A204.1 (cell line): ENCODE results near the gene SCN4B.

Source experiments
- FAIRE-seq: peaks from 2 replicates; lab custom pipeline; 2012; peaks lifted over from hg19 to GRCh38; lab: Jason Lieb, UNC

SCN4B gene

GRCh38 chr11:118129471-118130172 is 23.0 kb downstream of the SCN4B start:
- no peak for FAIRE-seq

- FAIRE-seq = no peak
Observed at GRCh38 chr11:118128721-118129470, 23.7 kb downstream of the SCN4B start.

- no peak for FAIRE-seq
Observed at GRCh38 chr11:118128310-118128709, 24.3 kb downstream of the SCN4B start.

- no peak for FAIRE-seq
Observed at GRCh38 chr11:118126082-118126838, 26.4 kb downstream of the SCN4B start.

DNA sequence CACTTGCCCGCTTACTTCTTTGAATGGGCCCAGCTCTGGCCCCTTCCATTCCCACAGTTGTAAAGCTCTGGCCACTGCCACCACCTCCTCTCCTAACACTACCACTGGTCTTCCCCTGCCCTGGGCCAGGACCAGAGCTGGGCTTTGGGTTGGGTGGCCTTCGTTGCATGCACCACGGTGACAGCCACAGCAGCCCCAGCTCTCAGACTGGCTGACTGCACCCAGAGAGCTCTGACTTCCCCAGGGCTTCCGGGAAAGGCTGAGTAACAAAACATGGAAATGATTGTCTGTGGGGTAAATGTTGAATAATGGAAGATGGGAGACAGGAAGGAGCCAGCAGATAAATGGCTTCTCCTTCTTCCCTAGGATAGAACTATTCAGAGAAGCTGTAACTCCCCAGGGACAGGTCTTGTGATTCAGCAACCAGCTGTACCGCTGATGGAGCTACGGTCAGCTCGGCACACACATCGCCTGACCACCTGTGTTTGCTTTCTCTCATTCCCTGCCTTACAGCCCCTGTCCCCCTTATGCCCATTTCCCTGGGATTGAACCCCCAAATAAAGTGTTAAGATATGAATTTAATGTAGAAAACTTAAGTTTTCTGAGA is 27.6 kb downstream of the SCN4B start:
- FAIRE-seq = no peak

DNA sequence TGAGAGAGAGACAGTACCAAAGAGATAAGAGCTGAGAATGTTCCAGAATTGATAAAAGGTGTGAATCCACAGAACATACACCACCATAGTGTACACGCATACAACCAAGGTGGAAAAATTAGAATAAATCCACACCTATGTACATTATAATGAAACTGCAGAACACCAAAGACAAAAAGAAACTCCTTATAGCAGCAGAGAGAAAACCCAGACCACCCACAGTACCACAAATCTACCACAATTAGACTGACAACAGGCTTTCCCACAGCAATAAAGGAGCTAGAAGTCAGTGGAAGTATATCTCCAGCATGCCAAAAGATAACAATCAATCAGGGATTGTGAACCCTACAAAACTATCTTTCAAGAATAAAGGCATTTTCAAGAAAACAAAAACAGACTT is 31.8 kb downstream of the SCN4B start:
- FAIRE-seq = no peak

- no peak for FAIRE-seq
Observed at GRCh38 chr11:118117790-118118601, 34.6 kb downstream of the SCN4B start.

- no peak for FAIRE-seq
Observed at GRCh38 chr11:118115048-118115447, 37.6 kb downstream of the SCN4B start.

DNA sequence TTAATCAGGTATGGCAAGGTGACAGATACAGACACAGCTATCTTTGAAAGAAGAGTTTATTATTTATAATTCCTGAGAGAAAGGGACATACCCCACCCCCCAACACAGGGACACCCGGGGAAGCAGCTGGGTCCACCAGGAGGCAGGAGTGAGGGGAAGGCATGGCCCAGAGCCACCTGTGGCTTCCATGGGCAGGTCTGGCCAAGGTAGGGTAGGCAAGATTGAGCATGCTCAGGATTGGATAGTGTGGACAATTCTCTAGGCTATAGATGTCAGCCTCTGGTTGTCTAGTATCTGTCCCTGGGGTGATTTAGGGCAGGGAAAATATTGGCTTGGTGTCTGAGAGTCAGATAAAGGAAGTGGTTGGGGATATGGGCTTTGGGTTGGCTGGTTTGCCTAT is 38.4 kb downstream of the SCN4B start:
- no peak for FAIRE-seq

- no peak for FAIRE-seq
Observed at GRCh38 chr11:118112711-118113430, 39.8 kb downstream of the SCN4B start.

GRCh38 chr11:118111744-118112035 is 40.9 kb downstream of the SCN4B start:
- no peak for FAIRE-seq

- FAIRE-seq = no peak
Observed at GRCh38 chr11:118111019-118111743, 41.4 kb downstream of the SCN4B start.

GRCh38 chr11:118109231-118109630 is 43.4 kb downstream of the SCN4B start:
- FAIRE-seq = no peak

DNA sequence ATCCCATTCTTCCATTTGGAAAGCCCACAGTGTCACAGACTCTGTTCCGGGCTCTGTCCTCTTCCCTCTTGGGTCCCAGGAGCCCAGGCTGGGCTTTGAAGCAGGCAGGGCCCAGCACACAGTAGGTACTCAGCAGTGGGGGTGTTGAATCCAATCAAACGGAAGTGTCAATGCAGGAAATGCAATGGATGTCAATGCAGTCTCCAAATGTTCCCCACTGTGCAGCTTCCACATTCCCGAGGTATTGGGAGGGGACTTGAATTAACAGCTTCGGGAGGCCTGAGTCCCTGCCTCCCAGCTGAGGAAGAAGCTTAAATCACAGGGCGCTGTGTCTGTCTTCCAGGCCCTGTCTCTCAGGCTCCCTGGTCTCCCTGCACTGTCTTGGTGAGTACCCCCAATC is 44.1 kb downstream of the SCN4B start:
- FAIRE-seq = no peak

- FAIRE-seq = no peak
Observed at GRCh38 chr11:118106789-118107335, 45.8 kb downstream of the SCN4B start.

DNA sequence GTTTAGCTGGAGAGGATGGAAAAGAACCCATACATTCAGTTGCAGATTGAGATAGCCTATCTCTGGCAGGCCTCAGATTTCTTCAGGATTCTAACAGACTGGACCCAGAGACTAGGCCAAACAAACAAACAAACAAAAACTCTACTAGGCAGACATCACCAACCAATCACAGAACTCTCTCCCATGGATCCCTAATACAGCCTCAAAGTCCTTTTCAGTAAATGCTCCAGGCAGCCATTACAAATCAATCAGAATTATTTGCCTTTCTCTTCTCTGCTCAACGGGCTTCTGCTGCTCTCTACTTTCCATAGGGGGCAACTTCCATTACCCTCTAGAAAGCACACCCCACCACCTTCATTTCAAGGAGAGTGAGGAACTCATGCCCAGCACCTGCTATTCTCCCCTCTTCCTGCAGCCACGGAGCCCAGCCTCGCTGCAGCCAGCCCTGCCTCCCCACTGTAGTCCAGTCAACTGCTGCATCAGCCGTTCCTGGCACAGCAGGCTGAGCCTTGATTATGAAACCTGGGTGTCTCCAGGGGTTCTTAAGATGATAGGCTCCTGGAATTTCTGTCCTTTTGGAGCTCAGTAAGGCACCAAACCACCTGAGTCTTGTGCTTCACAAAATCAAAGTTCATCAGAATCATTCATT is 46.8 kb downstream of the SCN4B start:
- no peak for FAIRE-seq

GRCh38 chr11:118104491-118104890 is 48.1 kb downstream of the SCN4B start:
- FAIRE-seq = no peak

- no peak for FAIRE-seq
Observed at GRCh38 chr11:118102721-118103261, 49.8 kb downstream of the SCN4B start.

DNA sequence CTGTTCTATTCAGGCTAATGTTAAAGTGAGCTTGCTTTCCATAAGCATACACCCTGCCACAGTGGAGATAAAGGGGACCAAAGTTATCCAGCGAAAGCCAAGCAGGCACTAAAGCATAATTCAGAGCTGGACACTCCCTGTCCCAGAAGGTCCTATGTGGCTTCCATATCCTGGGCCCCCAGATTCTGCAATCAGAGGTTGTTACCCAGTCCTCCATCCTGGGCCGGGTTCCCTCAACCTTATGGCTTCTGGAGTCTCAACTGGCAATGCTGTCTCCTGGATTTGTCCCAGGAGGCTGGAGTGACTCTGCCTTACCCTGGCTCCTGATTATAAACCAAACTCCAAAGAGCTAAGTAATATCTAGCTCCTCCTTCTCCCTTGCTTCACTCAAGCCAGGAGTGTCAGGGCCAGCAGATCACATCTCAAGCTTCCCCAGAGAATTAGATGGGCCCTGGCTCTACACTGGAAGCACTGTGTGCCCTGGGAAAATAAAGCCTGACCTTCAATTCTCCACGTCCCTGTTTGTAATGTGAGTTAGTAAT is 51.9 kb downstream of the SCN4B start:
- no peak for FAIRE-seq
